ENCODE measurements around the gene PEX14.

The PEX14 gene

DNA sequence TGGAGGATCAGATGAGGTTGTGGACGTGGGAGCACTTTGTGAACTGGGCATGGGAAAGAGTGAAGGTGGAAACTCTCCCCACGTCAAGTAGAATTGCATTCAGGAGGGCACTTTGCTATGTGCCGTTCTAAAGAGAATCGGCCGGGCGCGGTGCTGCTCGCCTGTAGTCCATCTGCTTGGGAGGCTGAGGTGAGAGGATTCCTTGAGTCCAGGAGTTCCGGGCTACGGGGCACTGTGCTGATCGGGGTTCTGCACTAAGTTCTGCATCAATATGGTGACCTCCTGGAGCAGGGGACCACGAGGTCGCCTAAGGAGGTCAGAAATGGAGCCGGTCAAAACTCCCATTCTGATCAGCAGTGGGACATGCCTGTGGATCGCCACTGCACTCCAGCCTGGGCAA, 141.9 kb downstream of the PEX14 start:
- no peak for DNase-seq (ENCODE audit: low spot score)

DNA sequence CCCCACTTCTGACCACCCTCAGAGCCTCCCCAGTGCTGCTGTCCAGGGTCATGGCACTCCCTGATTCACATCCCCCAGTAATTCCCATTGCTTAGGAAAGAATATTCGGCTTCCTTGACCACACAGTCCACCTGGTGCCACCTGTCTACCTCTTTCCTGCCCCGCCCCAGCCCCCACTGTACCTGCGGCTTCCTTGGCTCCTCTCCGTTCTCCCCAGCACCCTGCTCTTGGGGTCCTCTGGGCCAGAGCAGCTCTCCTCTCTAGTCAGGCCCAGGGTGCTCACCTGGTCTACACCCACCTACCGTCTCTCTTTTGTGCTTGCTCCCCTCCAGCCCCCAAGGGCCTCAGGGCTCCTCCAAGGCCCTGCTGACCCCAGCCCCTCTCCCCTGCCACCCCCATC, 142.6 kb downstream of the PEX14 start:
- DNase-seq (ENCODE audit: low spot score), result no peak

DNA sequence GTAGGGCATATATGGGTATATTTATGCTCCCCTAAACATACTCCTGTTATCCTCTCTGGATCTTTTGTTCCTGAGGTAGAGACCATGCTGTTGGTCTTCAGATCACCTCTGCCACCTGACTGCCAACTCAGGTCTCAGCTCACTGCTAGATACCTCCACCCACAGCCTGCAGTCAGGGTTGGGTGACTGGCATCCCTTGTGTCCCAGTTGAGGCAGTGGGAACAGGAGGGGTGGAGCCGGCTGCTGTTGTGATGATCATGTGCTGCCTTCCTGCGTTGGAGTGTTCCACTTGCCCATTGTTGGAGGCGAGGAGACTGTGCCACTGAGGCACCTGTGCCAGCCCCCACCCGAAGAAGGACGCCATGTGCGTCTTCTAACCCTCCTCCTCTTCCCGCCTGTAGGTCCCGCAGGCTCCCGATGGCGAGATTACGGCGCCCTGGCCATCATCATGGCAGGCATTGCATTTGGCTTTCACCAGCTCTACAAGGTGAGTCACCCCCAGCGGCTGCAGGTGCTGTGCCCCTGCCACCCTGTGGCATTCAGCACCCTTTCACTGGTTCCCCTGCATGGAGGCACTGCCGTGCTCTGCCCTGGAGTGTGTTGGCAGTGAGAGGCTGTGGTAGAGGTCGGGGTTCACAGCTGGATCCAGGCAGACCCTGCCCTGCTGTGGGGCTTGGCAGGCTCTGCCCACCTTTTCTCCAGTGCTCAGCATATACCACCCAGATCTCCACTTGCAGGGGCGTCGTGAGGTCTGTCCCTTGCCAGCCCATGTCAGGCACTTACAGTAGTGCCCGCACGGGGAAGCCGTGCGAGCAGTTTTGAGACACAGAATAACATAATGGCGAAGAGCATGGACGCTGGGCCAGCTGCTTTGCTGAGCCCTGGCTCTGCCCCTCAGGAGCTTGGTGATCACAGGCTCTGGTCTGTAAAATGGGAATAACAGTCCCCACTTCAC, 143.5 kb downstream of the PEX14 start:
- DNase-seq (ENCODE audit: low spot score), result no peak

DNA sequence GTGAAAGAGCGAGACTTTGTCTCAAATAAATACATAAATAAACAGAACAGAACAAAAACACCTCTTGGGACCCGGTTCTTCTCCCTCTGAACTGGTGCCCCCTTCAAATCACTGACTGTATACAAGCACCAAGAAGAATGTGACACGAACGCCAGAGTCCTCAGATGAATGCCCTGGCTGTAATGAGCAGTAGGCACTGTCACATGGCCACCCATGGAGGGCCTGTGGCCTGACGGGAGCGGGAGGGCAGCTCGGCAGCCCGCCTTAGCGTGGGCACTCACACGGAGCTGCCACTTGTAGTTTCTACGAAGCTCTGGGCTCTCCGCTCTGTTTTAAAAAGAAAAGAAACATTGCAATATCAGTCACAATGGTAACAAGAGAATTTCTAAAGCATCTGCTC, 146.0 kb downstream of the PEX14 start:
- DNase-seq (ENCODE audit: low spot score), result no peak

DNA sequence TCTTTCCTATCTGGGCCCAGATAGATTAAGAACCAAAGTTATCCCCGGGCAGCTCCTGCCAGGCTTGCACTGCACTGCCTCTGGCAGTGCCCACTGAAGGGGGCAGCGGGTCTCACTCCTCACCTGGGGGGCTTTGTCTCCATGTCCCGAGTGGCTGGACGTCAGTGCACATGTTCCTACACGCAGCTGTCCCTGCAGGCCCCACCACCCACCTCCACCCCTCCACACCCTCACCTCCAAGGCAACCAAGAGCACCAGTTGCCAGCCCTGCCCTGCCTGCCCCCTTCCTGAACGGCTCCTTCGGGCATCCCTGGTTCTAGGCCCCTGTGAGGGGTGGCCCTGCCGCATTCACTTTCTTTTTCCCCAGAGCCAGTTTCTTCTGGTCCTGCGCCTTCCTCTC, 147.2 kb downstream of the PEX14 start:
- no peak for DNase-seq (ENCODE audit: low spot score)

DNA sequence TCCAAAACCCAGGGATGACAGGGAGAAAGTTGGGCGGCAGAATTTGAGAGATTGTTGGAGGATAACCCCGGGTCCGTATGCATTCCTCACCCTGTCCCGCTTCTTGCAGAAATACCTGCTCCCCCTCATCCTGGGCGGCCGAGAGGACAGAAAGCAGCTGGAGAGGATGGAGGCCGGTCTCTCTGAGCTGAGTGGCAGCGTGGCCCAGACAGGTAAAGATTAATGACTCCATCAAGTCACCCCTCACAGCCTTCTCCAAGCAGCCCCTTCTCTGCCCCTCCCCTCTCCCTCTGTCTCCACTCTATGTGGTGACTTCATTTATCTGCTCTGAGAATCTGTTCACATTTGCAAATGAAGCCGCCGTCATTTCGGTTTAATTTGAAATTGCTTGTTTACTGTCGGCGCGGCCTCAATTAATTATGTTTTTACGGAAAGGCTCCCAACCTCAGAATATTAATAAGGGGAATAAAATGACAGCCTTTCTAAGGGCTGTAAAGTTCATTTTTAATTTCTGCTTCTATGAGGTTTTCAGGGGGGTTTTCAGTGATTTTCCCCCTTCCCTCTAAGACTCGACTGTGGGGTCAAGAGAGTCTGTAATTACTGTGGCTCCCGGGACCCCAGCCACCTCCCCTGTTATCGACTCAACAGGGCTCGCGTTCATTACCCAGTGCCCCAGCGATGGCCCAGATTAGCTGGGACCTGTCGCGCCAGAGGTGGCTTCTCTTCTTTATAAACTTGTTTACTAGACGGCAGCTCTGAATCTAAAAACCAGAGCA, 148.3 kb downstream of the PEX14 start:
- no peak for DNase-seq (ENCODE audit: low spot score)

DNA sequence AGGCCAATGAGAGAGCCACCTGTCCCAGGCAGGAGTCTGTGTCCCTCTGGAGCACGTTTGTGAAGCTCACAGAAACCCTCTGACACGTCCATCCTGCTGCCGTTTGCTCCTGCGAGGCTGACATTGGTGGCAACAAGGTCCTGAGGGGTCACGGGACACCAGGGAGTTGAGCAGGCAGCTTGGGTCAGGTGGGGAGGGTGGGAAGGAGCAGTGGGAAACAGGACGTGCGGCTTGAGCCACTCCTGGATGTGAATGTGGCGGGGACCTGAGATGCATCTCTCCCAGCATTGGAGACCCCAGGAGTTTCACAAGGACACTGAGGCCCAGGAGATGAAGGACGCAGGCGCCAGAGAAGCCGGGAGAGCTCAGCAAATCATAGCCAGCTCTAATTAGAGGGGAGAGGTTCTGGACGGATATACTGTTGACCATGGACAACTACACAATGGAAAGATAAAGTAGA, 149.0 kb downstream of the PEX14 start:
- DNase-seq (ENCODE audit: low spot score), result no peak

DNA sequence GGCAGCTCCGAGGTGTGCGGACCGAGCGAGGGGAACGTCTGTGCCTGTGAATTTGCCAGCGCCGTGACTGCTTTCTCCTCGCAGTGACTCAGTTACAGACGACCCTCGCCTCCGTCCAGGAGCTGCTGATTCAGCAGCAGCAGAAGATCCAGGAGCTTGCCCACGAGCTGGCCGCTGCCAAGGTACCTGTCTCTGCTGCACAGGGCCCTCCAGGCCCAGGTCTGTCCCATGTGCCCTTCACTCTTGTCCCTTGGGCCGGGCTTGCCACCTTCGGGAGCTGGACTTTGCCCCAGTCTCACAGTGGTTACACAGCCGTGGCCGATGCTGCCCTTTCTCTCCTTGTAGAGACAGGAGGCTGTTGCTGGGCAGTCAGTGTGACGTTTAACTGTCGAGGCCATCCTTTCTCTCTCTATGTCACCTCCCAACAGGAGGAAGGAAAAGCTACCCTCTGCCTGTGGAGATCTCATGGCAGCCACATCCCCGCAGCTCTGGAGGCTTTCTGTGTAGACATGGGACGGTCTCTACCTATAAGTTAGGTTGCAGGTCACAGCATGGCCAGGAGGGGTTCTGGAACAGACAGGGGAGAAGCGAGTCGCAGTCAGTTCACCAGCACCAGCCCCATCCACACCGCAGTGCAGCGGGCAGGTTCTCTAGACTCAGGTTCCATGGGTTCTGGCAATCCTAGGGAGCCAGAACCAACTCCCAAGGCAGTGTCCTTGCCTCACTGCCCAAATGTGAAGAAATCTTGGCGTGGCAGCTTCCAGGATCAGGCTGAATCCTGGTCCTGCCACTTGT, 149.7 kb downstream of the PEX14 start:
- no peak for DNase-seq (ENCODE audit: low spot score)

DNA sequence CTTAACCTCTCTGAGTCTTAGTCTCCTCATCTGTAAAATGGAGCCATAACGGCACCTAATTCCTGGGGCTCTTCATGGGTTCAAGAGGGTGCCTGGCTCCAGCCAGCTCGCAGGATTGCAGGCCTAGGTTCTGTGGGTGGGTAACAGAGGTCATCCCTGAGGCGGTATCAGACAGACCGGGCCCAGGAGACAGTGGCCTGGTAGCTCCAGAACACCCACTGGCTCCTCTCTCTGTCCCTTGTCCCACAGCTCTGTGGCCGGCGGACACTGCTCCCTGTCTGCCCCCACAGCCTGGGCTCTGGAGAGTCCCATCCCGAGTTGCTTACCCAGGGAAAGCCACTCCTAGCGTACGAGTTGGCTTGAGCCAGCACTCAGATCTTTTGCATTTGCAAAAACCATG, 150.3 kb downstream of the PEX14 start:
- no peak for DNase-seq (ENCODE audit: low spot score)

DNA sequence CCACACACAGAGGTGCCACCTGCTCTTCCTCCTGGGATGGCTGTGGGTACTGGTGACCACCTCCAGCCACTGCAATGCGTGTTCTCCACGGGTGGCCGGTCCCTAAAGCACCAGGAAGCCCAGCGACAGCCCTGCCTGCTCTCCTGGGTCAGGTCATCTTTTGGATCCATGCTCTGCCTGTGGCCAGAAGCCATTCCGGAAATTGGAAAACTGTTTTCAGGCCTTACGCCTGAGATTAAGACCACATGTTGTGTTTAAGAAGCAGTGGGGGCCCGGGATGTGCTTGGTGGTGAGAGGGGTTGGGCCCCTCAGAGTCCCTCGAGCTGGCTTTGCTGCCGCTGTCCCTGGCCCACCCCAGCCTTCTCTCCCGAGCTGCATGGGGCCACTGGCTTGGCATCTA, 150.8 kb downstream of the PEX14 start:
- no peak for DNase-seq (ENCODE audit: low spot score)

DNA sequence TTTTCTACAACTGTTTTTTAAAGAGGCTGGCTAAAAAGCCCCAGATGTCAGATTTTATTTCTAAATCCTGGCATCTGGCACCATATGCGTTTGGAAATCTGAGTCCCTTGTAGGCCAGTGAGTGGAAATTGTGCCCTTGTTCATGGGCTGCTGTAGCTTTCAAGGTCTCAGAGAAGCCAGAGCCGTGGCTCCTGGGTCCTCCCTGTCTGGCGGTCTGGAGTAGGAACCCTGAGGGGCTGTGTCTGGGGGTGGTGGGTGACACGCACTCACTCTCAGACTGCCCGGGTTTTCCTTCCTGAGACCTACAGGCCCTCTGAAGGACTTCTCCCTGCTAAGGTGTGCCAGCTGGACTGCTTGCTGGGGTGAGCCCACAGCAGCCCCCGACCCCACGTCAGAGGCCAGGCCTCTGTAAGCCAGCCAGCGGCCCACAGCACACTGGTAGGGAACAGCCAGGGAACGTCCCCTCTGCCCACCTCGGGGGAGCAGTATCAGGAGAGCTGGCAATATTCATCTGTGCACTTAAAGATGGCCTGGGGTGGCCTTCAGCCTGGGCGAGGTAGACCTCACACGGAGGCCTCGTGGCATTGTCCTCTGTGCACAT, 151.5 kb downstream of the PEX14 start:
- no peak for DNase-seq (ENCODE audit: low spot score)

DNA sequence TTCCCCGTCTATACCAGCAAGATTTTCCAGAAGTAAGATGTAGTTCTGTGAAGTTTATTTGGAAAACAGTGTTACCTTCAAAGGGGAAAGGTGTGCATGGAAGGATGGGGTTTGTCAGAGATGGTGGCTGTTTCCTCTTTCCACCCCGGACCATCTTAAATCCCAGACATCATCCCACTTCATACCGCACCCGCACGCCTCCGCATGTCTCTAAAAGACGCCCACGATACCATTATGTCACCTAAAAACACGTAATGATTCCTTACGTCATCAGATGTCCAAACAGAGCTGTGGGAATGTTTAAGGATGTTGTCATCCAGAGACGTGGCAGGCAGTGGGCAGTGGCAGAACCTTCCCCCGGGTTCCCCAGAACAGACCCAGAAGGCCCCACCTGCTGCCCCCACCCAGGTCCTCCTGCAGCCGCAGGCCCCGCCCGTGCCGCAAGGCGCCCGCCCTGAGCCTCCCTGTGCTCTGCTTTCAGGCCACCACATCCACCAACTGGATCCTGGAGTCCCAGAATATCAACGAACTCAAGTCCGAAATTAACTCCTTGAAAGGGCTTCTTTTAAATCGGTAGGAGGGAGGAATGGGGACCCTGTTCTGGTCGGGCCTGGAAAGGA, 152.2 kb downstream of the PEX14 start:
- no peak for DNase-seq (ENCODE audit: low spot score)

DNA sequence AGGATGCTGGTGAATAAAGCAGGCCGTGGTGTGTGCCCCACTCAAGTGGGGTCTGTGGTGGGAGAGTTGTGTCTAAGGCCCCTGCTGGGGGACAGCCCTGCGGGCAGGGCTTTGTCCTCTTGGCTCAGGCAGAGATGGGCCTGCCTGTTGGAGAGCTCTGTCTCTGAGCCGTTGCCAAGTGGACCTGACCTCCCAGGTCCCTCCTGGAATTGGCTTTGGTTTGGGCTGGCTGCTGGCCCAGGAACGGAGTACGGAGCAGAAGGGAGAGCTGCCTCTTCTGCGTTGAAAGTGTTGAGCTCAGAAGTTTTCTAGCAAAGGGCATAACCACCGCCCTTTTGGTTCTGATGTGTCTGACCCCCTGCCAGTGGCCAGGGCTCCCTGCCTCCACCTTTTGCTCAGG, 153.9 kb downstream of the PEX14 start:
- DNase-seq (ENCODE audit: low spot score), result no peak

DNA sequence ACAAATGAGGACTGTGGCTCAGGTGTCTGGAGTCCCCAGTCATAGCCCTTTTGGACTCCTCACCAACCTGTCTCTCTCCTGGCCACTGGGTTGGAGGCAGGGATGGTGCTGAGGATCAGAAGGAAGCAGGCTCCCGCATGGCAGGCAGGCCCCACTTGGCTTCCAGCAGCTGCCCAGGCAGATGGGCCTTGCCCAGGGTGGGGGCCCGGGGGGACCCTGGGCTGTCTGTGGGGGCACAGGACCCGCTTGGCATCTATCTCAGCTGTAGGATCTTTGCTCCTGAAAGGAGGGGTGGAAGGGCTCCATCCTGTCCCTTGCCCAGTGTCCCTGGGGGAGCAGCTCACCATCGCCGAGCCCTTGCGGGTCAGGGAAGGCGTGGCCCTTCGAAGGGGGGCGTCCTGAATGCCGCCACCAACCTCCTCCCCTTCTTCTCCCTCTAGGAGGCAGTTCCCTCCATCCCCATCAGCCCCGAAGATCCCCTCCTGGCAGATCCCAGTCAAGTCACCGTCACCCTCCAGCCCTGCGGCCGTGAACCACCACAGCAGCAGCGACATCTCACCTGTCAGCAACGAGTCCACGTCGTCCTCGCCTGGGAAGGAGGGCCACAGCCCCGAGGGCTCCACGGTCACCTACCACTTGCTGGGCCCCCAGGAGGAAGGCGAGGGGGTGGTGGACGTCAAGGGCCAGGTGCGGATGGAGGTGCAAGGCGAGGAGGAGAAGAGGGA, 154.5 kb downstream of the PEX14 start:
- no peak for DNase-seq (ENCODE audit: low spot score)

DNA sequence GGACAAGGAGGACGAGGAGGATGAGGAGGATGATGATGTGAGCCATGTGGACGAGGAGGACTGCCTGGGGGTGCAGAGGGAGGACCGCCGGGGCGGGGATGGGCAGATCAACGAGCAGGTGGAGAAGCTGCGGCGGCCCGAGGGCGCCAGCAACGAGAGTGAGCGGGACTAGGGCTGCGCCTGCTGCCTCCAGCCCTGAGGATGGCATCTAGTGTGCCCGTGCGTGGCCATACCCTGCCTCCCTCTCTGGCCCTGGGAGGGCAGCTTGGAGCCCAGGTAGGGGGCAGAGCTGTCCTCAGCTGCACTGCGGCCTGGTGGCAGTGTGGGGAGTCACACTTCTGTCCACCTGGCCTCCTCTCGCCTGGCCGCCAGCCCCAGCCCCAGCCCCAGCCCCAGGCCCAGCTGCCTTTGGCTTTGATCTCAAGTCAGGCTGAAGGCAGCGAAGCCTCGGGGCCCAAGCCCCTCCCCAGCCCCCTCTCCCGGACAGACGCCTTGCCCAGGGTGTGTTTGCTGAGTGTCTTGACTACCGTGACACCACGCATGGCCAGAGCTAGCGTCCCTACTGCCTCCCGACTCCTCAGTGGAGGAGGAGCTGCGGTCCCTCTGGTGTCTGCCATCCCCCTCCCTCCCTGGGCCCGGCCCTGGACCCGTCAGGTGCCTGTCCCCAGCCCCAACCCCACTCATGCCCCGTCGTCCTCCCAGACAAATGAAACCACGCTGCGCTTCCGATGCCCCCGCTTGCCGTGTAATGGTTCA, 155.2 kb downstream of the PEX14 start:
- no peak for DNase-seq (ENCODE audit: low spot score)

DNA sequence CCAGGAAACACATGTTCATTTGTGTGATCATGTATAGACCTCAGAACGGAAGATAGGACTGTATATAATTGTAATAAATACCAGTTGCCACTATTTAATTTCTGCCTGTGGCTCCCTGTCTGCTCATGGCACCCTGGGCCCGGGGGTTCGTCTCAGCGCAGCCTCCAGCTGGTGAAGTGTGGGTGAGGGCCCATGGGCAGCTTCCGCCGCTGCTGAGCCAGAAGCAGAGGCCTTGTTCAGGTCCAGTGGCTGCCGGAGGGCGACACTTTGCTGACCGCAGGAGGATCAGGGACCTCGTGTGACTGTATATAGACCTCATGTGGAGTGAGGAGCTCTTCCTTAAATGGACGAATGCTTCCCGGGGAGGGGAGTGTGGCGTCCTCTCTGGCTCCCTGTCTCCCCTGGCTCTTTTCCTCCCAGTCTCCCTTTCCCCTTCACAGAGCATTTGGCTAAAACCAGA, 155.9 kb downstream of the PEX14 start:
- no peak for DNase-seq (ENCODE audit: low spot score)

DNA sequence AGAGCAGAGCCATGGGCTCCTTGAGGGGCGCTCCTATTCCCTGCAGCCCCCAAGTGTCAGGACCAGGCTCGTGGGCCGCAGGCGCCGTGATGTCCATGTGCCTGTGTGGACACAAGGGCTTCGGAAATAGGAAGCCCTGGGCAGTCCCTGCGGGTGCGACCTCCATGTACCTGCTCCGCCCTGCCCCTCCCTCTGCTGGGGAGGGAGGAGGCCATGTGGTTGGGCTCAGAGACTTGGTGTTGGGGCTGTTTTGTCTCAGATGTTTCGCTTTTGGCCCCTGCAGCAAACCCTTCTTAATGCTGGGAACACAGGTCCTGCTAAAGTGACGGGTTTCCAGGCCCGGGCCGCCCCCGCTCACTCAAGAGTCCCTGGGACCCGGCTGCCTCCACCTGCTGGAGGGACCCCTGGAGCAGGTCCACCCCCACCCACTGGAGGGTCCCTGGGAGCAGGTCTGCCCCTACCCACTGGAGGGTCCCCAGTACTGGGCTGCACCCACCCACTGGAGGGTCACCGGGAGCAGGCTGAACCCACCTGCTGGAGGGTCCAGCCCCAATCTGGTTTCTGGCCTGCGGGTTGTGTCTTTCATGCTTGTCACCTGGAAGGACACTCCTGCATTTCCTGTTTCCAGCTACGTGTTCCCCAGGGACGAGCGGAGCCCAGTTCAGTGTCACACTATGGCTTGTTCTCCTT, 156.5 kb downstream of the PEX14 start:
- no peak for DNase-seq (ENCODE audit: low spot score)

DNA sequence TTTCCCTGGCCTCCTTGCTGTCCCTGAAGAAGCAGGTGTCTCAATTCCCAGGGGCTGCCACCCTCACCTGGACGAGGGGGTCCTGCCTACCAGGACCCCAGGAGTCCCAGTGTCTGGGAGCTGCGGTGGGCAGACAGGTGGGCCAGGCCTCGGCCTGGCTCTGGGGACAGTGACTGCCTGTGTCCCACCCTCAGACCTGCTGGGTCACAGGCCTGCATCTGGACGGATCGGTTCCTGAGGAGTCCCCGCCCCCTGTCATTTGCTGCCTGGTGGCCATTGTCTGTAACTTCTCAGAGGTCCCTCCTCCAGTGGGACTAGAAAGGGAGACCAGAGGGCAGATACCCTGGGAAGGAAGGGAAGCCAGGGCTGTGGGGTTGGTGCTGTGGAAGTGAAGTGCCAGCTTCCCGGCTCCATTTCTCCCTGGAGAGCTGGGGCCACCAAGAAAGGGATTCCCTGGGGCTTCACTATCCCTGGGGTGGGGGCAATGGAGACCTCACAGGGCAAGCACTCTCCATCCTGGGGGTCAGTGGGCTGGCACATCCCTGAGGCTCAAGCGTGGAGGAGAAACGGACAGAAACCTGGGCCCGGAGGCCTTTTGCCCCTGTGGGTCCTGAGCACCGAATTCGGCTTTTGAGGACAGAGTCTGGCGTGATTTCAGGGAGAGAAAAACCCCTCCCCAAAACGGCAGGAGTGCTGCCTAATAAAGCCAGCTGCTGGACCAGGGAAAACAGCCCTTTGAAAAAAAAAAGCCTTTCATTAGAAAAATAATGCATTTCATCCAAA, 157.3 kb downstream of the PEX14 start:
- DNase-seq (ENCODE audit: low spot score), result no peak

DNA sequence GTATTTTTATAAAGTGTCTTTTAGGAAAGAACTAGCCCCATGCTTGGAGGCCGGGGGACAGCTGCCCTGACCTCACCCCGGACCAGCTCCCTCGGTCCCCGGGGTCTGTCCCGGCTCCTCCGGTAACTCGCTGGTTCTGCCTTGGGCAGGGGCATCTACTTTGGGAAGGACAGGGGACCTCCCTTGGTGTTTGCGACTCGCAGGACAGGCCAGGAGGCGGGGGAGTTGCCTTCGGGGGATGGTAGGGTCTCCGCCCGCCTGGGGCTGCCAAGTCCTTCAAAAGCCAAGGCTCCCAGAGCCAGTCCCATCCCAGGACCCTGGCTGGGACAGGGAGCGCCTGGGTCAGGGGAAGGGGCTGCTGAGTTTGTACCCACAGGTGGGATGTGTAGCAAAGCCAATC, 157.9 kb downstream of the PEX14 start:
- DNase-seq (ENCODE audit: low spot score), result no peak

All from CD4-positive, alpha-beta T cell treated with Interleukin-2 at 100 ng/mL for 4 hours (primary cell).